ENCODE measurements around the gene FAM135A. TPM values are rescaled to one million over a fixed set of nuclear protein-coding genes. Genes with fewer than 3 reads are reported as not detected.
"Not testable (repeated sequence)": the region's sequence is repeated elsewhere in the genome, so short reads cannot be mapped to it uniquely, and the experiment has no call there.

FAM135A gene
- total RNA-seq, 1 donor from 2014 or later: 10.6 TPM

DNA sequence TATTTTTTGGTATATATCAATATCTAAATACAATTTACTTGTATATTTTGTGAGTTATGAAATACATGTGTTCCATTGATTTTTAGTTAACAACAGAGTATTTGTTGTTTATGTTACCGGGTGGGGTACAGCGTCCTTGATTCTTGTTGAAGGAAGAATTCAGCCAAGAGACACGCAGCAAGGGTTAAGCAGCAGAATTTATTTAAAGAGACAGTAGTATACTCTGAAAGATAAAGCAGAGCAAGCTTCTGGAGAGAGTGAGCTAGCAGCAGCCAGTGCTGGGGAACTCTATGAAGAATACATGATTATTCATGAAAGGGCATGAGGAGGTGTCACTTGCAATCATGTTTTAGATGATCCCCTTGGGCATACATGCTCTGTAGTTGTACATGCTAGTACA lies 76.1 kb downstream of the FAM135A start:
- H3K4me3 Mint-ChIP-seq (ENCODE audit: unreplicated experiment): no peak overlapping the region
- H3K4me1 Mint-ChIP-seq (ENCODE audit: low read depth): no peaks in the 10 kb centered on the region
- no peaks in the 10 kb centered on the region for H3K36me3 Mint-ChIP-seq (ENCODE audit: low read depth)
- TF ChIP-seq, protein P1, sequence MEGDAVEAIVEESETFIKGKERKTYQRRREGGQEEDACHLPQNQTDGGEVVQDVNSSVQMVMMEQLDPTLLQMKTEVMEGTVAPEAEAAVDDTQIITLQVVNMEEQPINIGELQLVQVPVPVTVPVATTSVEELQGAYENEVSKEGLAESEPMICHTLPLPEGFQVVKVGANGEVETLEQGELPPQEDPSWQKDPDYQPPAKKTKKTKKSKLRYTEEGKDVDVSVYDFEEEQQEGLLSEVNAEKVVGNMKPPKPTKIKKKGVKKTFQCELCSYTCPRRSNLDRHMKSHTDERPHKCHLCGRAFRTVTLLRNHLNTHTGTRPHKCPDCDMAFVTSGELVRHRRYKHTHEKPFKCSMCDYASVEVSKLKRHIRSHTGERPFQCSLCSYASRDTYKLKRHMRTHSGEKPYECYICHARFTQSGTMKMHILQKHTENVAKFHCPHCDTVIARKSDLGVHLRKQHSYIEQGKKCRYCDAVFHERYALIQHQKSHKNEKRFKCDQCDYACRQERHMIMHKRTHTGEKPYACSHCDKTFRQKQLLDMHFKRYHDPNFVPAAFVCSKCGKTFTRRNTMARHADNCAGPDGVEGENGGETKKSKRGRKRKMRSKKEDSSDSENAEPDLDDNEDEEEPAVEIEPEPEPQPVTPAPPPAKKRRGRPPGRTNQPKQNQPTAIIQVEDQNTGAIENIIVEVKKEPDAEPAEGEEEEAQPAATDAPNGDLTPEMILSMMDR (IDR thresholded peaks at IDR 0.05): no peak
- H3K27ac Mint-ChIP-seq (ENCODE audit: unreplicated experiment): no peak overlapping the region
- no peaks in the 10 kb centered on the region for H3K9me3 Mint-ChIP-seq (ENCODE audit: low read depth)
- DNase-seq (ENCODE audit: low spot score): no peak
- H3K27me3 Mint-ChIP-seq (ENCODE audit: low read depth): no peaks in the 10 kb centered on the region

DNA sequence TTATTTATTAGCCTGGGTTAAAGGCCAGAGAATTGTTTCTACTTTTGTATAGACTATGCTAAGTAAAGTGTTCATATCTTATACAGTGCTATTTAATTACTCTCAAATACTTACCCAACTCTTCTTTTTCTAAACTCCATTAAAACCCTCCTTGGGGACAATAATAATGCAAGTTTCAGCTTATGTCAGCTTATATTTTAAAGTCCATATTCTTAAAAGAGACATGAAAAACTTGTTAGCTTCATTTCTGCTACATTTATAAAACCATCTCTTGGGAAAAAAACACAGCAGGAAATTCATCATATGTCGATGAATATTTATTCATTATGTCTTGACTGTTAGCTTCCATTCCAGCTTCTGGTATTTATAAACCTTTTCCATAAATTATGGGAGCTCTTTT lies 81.5 kb downstream of the FAM135A start:
- no peaks in the 10 kb centered on the region for H3K27me3 Mint-ChIP-seq (ENCODE audit: low read depth)
- H3K4me1 Mint-ChIP-seq (ENCODE audit: low read depth): no peaks in the 10 kb centered on the region
- H3K36me3 Mint-ChIP-seq (ENCODE audit: low read depth): peaks cover 4% of the 10 kb centered on the region
- TF ChIP-seq, protein P1 (IDR thresholded peaks at IDR 0.05): no peak
- no peak overlapping the region for H3K4me3 Mint-ChIP-seq (ENCODE audit: unreplicated experiment)
- no peak for DNase-seq (ENCODE audit: low spot score)
- H3K27ac Mint-ChIP-seq (ENCODE audit: unreplicated experiment): no peak overlapping the region
- H3K9me3 Mint-ChIP-seq (ENCODE audit: low read depth): peaks cover 20% of the 10 kb centered on the region

DNA sequence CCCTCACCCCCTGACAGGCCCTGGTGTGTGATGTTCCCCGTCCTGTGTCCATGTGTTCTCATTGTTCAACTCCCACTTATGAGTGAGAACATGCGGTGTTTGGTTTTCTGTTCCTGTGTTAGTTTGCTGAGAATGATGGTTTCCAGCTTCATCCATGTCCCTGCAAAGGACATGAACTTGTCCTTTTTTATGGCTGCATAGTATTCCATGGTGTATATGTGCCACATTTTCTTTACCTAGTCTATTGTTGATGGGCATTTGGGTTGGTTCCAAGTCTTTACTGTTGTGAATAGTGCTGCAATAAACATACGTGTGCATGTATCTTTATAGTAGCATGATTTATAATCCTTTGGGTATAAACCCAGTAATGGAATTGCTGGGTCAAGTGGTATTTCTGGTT lies 82.5 kb downstream of the FAM135A start:
- not testable (repeated sequence) for H3K27me3 Mint-ChIP-seq (ENCODE audit: low read depth); H3K36me3 Mint-ChIP-seq (ENCODE audit: low read depth); H3K27ac Mint-ChIP-seq (ENCODE audit: unreplicated experiment); DNase-seq (ENCODE audit: low spot score); H3K4me3 Mint-ChIP-seq (ENCODE audit: unreplicated experiment); H3K4me1 Mint-ChIP-seq (ENCODE audit: low read depth)
- peaks cover 22% of the 10 kb centered on the region for H3K9me3 Mint-ChIP-seq (ENCODE audit: low read depth)

DNA sequence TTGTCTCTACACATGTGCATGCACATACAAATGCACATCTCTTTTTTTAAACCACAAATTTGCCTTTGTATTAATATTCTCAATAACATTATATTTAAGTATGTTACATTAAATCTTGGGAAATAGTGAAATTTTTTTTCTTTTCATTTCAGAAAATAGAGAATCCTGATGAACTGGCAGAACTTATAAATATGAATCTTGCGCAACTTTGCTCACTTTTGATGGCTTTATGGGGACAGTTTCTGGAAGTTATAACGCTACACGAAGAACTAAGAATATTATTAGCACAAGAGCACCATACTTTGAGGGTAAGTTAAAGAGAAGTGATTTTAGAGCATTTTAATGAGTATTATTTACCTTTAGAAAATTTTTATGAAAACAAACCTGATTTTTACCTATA lies 89.2 kb downstream of the FAM135A start:
- TF ChIP-seq, protein P1 (IDR thresholded peaks at IDR 0.05): no peak
- Mint-ChIP-seq H3K4me1 (ENCODE audit: low read depth) (peaks cover 5% of the 10 kb centered on the region), H3K9me3 (ENCODE audit: low read depth) (peaks cover 28% of the 10 kb centered on the region), H3K27me3 (ENCODE audit: low read depth) (no peaks in the 10 kb centered on the region), H3K36me3 (ENCODE audit: low read depth) (peaks cover 28% of the 10 kb centered on the region), H3K4me3 (ENCODE audit: unreplicated experiment) (no peak overlapping the region), H3K27ac (ENCODE audit: unreplicated experiment) (no peak overlapping the region)
- DNase-seq (ENCODE audit: low spot score): no peak

DNA sequence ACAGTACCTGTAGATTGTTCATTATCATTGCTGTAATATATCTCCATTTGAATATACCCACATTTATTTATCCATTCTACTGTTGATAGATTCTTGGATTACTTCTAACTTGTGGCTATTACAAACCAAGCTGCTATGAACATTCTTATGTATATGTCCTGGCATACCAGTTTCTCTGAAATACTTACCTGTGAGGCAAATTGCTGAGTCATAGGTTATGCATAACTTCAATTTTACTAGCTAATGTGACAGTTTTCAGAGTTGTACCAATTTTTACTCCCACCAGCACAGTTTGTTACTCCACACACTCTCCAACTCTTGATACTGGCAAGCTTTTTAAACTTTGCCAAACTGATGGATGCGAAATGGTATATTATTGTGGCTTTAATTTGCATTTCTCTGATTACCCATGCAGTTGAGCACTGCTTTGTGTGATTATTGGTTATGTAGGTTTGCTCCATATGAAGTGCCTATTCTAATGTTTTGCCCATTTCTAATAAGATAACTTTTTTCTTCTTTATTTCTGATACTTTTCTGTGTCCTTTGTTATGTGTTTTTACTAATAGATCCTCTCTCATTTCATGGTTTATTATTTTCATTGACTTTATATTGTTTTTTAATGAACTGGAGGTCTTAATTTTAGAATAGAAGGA lies 90.6 kb downstream of the FAM135A start:
- Mint-ChIP-seq H3K4me1 (ENCODE audit: low read depth) (peaks cover 5% of the 10 kb centered on the region), H3K36me3 (ENCODE audit: low read depth) (peaks cover 28% of the 10 kb centered on the region)
- TF ChIP-seq, protein P1 (IDR thresholded peaks at IDR 0.05): no peak

DNA sequence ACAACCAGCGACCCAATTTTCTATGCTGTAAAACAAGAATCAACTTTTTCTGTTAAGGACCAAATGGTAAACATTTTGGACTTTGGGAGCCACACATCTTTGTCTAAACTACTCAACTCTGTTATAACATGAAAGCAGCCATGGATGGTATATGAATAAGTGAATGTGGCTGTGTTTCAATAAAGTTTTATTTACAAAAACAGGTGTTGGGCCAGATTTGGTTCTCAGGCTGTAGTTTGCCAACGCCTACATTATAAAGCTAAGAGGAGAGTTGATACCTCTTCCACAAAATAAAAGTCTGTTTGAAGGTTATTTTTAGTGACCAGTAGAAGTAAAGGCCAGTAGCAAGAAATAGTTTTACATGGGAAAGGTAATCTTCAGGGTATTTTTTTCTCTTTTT lies 93.0 kb downstream of the FAM135A start:
- no peak for DNase-seq (ENCODE audit: low spot score)
- Mint-ChIP-seq H3K4me1 (ENCODE audit: low read depth) (peaks cover 5% of the 10 kb centered on the region), H3K36me3 (ENCODE audit: low read depth) (peaks cover 25% of the 10 kb centered on the region), H3K4me3 (ENCODE audit: unreplicated experiment) (no peak overlapping the region), H3K27ac (ENCODE audit: unreplicated experiment) (no peak overlapping the region), H3K27me3 (ENCODE audit: low read depth) (no peaks in the 10 kb centered on the region), H3K9me3 (ENCODE audit: low read depth) (peaks cover 14% of the 10 kb centered on the region)
- TF ChIP-seq, protein P1 (IDR thresholded peaks at IDR 0.05): no peak

More for the DNA sequence above, 90.6 kb downstream of the FAM135A start:
- Mint-ChIP-seq H3K27me3 (ENCODE audit: low read depth) (no peaks in the 10 kb centered on the region), H3K9me3 (ENCODE audit: low read depth) (peaks cover 19% of the 10 kb centered on the region), H3K27ac (ENCODE audit: unreplicated experiment) (no peak overlapping the region), H3K4me3 (ENCODE audit: unreplicated experiment) (no peak overlapping the region)
- DNase-seq (ENCODE audit: low spot score): no peak

Data from chondrocyte (in vitro differentiated cells).